ENCODE results near the gene SLC22A5. TPM values are rescaled to one million over a fixed set of nuclear protein-coding genes. Genes with fewer than 3 reads are reported as not detected.

Gene SLC22A5
- total RNA-seq, 1 donor from 2014 or later = 13.2 TPM

GRCh38 chr5:132372127-132372526 lies 2.6 kb downstream of the SLC22A5 start:
- H3K27me3 ChIP-seq (ENCODE audit: control insufficient read depth, insufficient read depth, low read length) = no peaks in the 10 kb centered on the region
- no peak for TF ChIP-seq CTCF (IDR thresholded peaks at IDR 0.05; ENCODE audit: insufficient read depth, low read length, poor library complexity, severe bottlenecking)
- no peak overlapping the region for H3K4me3 ChIP-seq (ENCODE audit: low read depth, low read length)
- no peaks in the 10 kb centered on the region for H3K36me3 ChIP-seq (ENCODE audit: control insufficient read depth, insufficient read depth, low read length)
- DNase-seq (ENCODE audit: low read depth) = no peak

- Histone ChIP-seq H3K27me3 (ENCODE audit: control insufficient read depth, insufficient read depth, low read length) (no peaks in the 10 kb centered on the region), H3K36me3 (ENCODE audit: control insufficient read depth, insufficient read depth, low read length) (no peaks in the 10 kb centered on the region), H3K4me3 (ENCODE audit: low read depth, low read length) (no peak overlapping the region)
- TF ChIP-seq CTCF (IDR thresholded peaks at IDR 0.05; ENCODE audit: insufficient read depth, low read length, poor library complexity, severe bottlenecking) = no peak
- DNase-seq (ENCODE audit: low read depth) = no peak
Measured at GRCh38 chr5:132372542-132372941, 3.0 kb downstream of the SLC22A5 start.

GRCh38 chr5:132375957-132376356 lies 6.4 kb downstream of the SLC22A5 start:
- H3K27me3 ChIP-seq (ENCODE audit: control insufficient read depth, insufficient read depth, low read length) = no peaks in the 10 kb centered on the region
- no peaks in the 10 kb centered on the region for H3K36me3 ChIP-seq (ENCODE audit: control insufficient read depth, insufficient read depth, low read length)
- DNase-seq (ENCODE audit: low read depth) = no peak
- no peak overlapping the region for H3K4me3 ChIP-seq (ENCODE audit: low read depth, low read length)
- TF ChIP-seq CTCF (IDR thresholded peaks at IDR 0.05; ENCODE audit: insufficient read depth, low read length, poor library complexity, severe bottlenecking) = no peak

GRCh38 chr5:132376694-132377641 lies 7.5 kb downstream of the SLC22A5 start:
- Histone ChIP-seq H3K27me3 (ENCODE audit: control insufficient read depth, insufficient read depth, low read length) (no peaks in the 10 kb centered on the region), H3K36me3 (ENCODE audit: control insufficient read depth, insufficient read depth, low read length) (no peaks in the 10 kb centered on the region), H3K4me3 (ENCODE audit: low read depth, low read length) (no peak overlapping the region)
- no peak for TF ChIP-seq CTCF (IDR thresholded peaks at IDR 0.05; ENCODE audit: insufficient read depth, low read length, poor library complexity, severe bottlenecking)
- DNase-seq (ENCODE audit: low read depth) = no peak

- Histone ChIP-seq H3K36me3 (ENCODE audit: control insufficient read depth, insufficient read depth, low read length) (no peaks in the 10 kb centered on the region), H3K27me3 (ENCODE audit: control insufficient read depth, insufficient read depth, low read length) (no peaks in the 10 kb centered on the region), H3K4me3 (ENCODE audit: low read depth, low read length) (no peak overlapping the region)
- DNase-seq (ENCODE audit: low read depth) = no peak
- no peak for TF ChIP-seq CTCF (IDR thresholded peaks at IDR 0.05; ENCODE audit: insufficient read depth, low read length, poor library complexity, severe bottlenecking)
Measured at GRCh38 chr5:132377738-132378137, 8.2 kb downstream of the SLC22A5 start.
